MM.1S (cell line): ENCODE data around the gene ARPP21.

Experiments
- DNase-seq: peaks from one replicate; pipeline ENCODE4 v3.0.0-alpha.2; 2015
- H2AFZ ChIP-seq: fragments of 300-600 bp; sonication (generic); 2 replicates; pipeline ENCODE4 v1.6.0; 2016; ENCODE audit warnings: antibody characterized with exemption, low read length
- H3F3A ChIP-seq: fragments of 300-600 bp; sonication (generic); 2 replicates; pipeline ENCODE4 v1.6.1; 2016; ENCODE audit warnings: mild to moderate bottlenecking, antibody characterized with exemption, low read length, moderate library complexity, mixed read lengths; ENCODE audit not compliant: insufficient read depth
- H3K27ac ChIP-seq: fragments of 300-600 bp; sonication (generic); 2 replicates; pipeline ENCODE4 v1.5.1; 2016; ENCODE audit warnings: mild to moderate bottlenecking, low read length
- H3K27me3 ChIP-seq: fragments of 300-600 bp; sonication (generic); replicated peaks from 2 replicates; pipeline ENCODE4 v1.6.0; 2016; ENCODE audit warnings: low read length; ENCODE audit not compliant: insufficient read depth
- H3K36me3 ChIP-seq: fragments of 300-600 bp; sonication (generic); replicated peaks from 2 replicates; pipeline ENCODE4 v1.6.1; 2016; ENCODE audit warnings: mild to moderate bottlenecking, low read length, mixed read lengths; ENCODE audit not compliant: insufficient read depth
- H3K4me1 ChIP-seq: fragments of 300-600 bp; sonication (generic); 2 replicates; pipeline ENCODE4 v1.6.1; 2016; ENCODE audit warnings: low read length, mixed read lengths
- H3K4me2 ChIP-seq: fragments of 300-600 bp; sonication (generic); 2 replicates; pipeline ENCODE4 v1.6.0; 2016; ENCODE audit warnings: low read depth, low read length
- H3K4me3 ChIP-seq: fragments of 300-600 bp; sonication (generic); 2 replicates; pipeline ENCODE4 v1.5.1; 2016; ENCODE audit warnings: low read length, mixed read lengths
- H3K79me2 ChIP-seq: fragments of 300-600 bp; sonication (generic); 2 replicates; pipeline ENCODE4 v1.6.1; 2016; ENCODE audit warnings: mixed run types, low read length, mixed read lengths
- H3K9ac ChIP-seq: fragments of 300-600 bp; sonication (generic); 2 replicates; pipeline ENCODE4 v1.6.1; 2016; ENCODE audit warnings: low read length, mixed read lengths
- H3K9me2 ChIP-seq: fragments of 300-600 bp; sonication (generic); replicated peaks from 2 replicates; pipeline ENCODE4 v1.6.1; 2016; ENCODE audit warnings: mild to moderate bottlenecking, low read length, mixed read lengths; ENCODE audit not compliant: insufficient read depth
- H3K9me3 ChIP-seq: fragments of 300-600 bp; sonication (generic); replicated peaks from 2 replicates; pipeline ENCODE4 v1.6.1; 2016; ENCODE audit warnings: mild to moderate bottlenecking, low read length, mixed read lengths; ENCODE audit not compliant: insufficient read depth
- H4K20me1 ChIP-seq: fragments of 300-600 bp; sonication (generic); 2 replicates; pipeline ENCODE4 v1.6.1; 2016; ENCODE audit warnings: mild to moderate bottlenecking, low read length, moderate library complexity, mixed read lengths; ENCODE audit not compliant: insufficient read depth
- CTCF ChIP-seq: fragments of 300-600 bp; sonication (generic); IDR thresholded peaks from 2 replicates; pipeline ENCODE4 v1.5.1; 2016; ENCODE audit warnings: antibody characterized with exemption, low read length, mixed read lengths
- EZH2 ChIP-seq: fragments of 300-600 bp; sonication (generic); optimal IDR thresholded peaks from 2 replicates; pipeline ENCODE3; 2017; ENCODE audit warnings: low read depth, mild to moderate bottlenecking, antibody characterized with exemption, low read length, mixed read lengths
- EZH2phosphoT487 ChIP-seq: fragments of 300-600 bp; sonication (generic); IDR thresholded peaks from 2 replicates; pipeline ENCODE4 v1.6.1; 2018; ENCODE audit warnings: antibody characterized with exemption, low read length

The ARPP21 gene

GRCh38 chr3:35601959-35602358, 37.4 kb upstream of the ARPP21 start:
- Histone ChIP-seq H3K9ac (no peak overlapping the region), H2AFZ (no peak overlapping the region), H3K27ac (no peak overlapping the region), H4K20me1 (no peaks in the 10 kb centered on the region), H3K9me3 (no peaks in the 10 kb centered on the region), H3K4me2 (no peak overlapping the region), H3K27me3 (no peaks in the 10 kb centered on the region), H3K79me2 (no peaks in the 10 kb centered on the region), H3K4me3 (no peak overlapping the region), H3K9me2 (no peaks in the 10 kb centered on the region), H3K4me1 (no peaks in the 10 kb centered on the region), H3K36me3 (no peaks in the 10 kb centered on the region), H3F3A (no peaks in the 10 kb centered on the region)
- no peak for TF ChIP-seq EZH2
- TF ChIP-seq CTCF, result no peak
- TF ChIP-seq EZH2phosphoT487, result no peak
- no peak for DNase-seq

- TF ChIP-seq CTCF, result no peak
- TF ChIP-seq EZH2phosphoT487, result no peak
- TF ChIP-seq EZH2, result no peak
- no peaks in the 10 kb centered on the region for H3K79me2 ChIP-seq
These were observed 36.9 kb upstream of the ARPP21 start for GRCh38 chr3:35602395-35602936.

GRCh38 chr3:35616346-35616745, 23.0 kb upstream of the ARPP21 start:
- Histone ChIP-seq H2AFZ (no peak overlapping the region), H3F3A (no peaks in the 10 kb centered on the region), H4K20me1 (no peaks in the 10 kb centered on the region), H3K36me3 (no peaks in the 10 kb centered on the region), H3K4me1 (no peaks in the 10 kb centered on the region), H3K4me3 (no peak overlapping the region), H3K79me2 (no peaks in the 10 kb centered on the region), H3K4me2 (no peak overlapping the region), H3K27me3 (no peaks in the 10 kb centered on the region), H3K9me2 (no peaks in the 10 kb centered on the region), H3K27ac (no peak overlapping the region), H3K9me3 (no peaks in the 10 kb centered on the region), H3K9ac (no peak overlapping the region)
- TF ChIP-seq EZH2phosphoT487, result no peak
- TF ChIP-seq EZH2, result no peak
- no peak for TF ChIP-seq CTCF
- no peak for DNase-seq

More at GRCh38 chr3:35602395-35602936, 36.9 kb upstream of the ARPP21 start:
- no peaks in the 10 kb centered on the region for H3F3A ChIP-seq
- no peak overlapping the region for H3K4me3 ChIP-seq
- H3K36me3 ChIP-seq, result no peaks in the 10 kb centered on the region
- no peak overlapping the region for H3K4me2 ChIP-seq
- no peak overlapping the region for H3K27ac ChIP-seq
- H3K4me1 ChIP-seq, result no peaks in the 10 kb centered on the region
- no peaks in the 10 kb centered on the region for H3K9me3 ChIP-seq
- no peak for DNase-seq
- no peaks in the 10 kb centered on the region for H3K27me3 ChIP-seq
- no peaks in the 10 kb centered on the region for H3K9me2 ChIP-seq
- H4K20me1 ChIP-seq, result no peaks in the 10 kb centered on the region
- H3K9ac ChIP-seq, result no peak overlapping the region
- H2AFZ ChIP-seq, result no peak overlapping the region
